Stimulated activated CD4-positive, alpha-beta T cell treated with anti-CD3 and anti-CD28 coated beads, Interleukin-4, amount 100 ng/mL, for 24 hours (primary cell): ENCODE data around the gene SMC6.

Source experiments
- DNase-seq: peaks from one replicate; pipeline ENCODE4 v3.0.0-alpha.2; 2020

Gene SMC6

DNA sequence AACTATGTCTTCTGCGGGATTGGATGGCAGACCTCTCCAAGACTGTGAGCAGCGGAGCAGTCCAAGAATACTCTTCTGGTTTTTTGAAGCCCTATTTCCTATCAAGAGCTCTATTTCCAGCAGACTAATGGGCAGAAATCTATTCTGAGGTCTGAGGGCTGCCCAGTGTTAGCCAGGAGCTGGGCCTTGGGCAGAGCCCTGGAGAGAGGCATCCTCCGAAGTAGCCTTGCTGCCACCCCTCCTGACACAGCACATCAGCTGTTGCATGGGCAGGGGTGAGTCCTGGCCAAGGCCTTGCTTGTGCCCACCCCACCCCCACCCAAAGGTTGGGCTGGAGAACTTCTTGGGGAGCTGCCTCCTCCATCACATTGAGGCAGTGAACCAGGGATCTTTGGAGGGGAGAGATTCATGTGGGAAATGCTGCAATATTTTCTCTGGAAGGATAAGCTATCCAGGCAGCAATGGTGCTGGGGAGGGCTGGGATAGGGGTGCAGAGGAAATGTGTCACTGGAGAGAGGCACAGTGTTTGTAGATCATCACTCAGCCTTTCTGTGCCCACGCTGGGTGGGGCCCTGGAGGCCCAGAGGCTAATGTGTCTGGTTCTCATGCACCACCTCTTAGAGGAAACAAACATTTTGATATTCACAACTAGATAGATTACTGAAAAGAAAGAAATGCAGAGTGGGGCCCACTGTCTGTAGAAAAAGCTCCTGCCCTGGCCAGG, 108.5 kb downstream of the SMC6 start:
- DNase-seq, result no peak

DNA sequence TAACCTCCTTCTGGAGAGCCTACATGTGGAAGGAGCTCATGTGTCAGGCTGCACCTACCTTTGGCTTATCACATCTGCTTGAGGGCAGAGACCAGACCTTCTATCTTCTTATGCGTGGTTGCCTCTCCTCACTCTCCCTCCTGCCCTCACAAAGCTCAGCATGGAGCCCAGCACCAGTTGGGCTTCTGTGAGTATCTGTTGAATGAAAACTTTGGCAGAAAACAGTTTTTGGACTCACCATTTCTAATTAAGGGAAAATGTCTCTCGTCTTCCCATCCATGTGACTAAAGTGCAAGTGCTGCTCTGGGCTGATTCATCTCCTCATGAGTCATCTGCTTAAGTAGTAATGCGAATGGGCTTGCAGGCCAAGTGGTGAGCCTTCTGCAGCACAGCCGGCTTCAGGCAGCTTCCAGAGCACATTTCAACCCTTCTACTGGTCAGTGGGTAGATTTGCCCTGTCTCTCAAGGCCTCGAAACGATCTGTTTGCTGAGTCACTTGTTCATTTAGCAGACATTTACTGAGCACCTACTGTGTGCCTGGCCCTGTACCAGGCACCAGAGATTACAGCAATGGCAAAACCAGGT, 110.5 kb downstream of the SMC6 start:
- no peak for DNase-seq

DNA sequence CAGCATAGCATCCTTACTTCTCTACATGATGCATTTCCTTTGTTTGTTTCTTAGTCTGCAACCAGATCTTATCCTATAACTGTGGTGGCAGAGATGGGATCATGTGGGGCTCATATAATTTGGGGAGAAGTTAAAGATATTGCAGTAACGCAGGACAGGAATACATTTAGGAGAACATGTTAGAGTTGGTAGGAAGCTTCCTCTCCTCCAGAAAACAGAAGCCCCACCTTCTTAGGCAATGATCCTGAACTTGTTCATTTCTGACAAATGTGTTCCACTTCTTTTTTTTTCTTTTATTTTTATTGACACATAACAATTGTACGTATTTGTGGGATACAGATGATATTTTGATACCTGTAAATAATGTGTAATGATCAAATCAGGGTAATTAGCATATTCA, 113.2 kb downstream of the SMC6 start:
- no peak for DNase-seq

DNA sequence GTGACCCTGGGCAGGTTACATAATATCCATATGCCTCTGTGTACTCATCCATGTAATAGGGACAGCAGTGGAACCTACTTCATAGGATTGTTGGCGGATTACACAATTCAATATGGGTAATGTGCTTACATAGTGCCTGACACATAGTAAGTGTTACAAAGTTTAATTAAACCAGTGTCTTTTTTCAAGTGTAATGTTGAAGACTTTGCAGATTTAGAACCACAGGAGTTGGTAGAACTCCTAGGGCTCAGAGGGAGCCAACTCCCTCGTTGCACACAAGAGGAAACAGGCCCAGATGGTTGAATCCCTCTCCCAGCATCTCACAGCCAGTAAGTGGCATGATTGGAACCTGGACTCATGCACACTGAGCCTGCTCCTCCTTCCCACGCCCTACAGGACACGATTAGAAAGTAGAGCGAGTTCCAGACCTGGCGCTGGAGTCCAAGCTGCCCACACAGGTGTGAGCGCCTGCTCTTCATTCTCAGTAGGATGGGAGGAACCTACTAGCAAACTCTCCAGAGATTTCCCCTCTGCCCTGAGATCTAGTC, 115.3 kb downstream of the SMC6 start:
- DNase-seq, result no peak

DNA sequence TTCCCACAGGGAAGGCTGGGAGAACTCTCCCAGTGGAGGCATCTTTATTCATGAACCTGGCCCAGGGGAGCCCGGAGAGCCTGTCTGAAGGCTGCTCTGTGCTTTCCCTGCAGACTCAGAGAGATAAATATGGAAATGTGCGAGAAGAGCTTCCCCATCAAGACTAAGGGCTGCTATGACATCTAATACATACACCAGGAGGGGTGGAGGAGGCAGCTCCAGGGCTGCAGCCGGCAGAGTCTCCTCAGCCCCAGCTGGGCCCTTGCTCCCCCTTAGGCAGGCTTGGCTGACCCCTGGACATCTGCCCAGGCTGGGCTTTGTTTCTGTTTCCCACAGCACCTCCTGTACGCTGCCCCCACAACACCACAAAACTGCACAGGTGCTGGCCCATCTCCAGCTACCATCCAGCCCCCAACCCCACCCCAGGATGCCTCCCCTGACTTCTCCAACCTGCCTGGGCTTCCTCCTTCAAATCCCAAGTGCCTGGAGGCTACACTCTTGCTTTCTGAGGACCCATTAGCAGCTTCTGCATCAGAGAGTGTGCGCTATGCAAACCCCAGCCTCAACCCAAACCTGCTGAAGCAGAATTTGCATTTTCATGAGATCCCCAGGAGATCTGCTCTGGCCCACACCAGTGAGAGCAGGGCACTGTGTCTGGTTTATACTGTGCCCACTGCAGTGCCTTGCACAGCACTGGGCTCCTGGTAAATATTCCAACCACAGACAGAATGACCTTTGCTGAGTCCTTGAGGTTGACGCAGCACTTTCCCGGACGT, 116.3 kb downstream of the SMC6 start:
- DNase-seq, result no peak

DNA sequence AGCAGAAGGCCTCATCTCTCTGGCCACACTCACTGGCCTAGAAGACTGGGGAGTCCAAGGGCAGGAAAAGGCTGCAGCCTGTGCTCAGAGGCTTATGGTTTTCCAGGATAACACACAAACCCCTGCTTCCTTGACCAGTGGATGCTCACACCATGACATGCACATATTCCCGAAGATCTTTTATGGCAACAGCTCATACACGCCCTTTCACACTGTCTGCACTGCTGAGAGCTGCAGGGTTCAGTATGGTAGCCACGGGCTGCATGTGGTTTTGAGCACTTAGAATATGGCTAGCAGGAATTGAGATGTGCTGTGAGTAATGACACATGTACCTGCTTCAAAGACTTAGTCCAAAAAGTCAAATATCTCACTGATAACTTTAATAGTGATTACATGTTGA, 117.4 kb downstream of the SMC6 start:
- no peak for DNase-seq

DNA sequence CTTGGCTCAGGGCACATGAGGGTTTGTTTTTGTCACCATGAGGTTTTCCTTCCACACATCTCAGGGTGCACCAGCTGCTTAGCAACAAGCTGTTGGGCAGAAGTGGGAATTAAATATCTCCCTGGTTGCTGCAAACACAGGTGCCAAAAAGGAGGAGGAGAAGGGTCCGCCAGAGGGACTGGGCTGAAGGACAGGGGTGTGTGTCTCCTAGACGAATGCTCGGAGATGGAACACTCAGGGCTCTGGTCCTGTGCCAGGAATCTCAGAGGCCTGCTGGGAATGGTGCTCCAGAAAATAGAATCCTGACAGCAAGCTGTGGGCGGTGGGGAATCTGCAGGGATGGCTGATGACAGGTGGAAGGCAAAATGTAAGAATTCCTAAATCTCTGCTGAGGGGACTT, 118.6 kb downstream of the SMC6 start:
- DNase-seq, result no peak

DNA sequence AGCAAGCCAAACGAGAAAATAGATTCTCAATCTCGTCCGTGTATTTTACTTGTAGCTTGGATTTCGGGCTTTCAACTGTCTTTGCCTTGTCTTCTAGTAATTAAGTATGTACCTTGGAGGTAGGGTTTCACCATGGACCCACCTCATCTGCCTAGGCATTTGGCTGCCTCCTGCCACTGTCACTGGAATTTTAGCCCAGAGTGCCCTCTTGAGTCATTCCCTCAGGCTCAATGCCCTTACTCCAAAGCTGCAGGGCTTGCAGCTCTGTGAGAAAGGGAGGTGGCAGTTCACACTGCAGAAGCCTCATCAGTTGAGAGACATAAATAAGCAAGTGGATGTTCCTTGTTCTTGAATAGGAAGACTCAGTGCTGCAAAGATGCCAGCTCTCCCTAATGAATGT, 123.5 kb downstream of the SMC6 start:
- no peak for DNase-seq

DNA sequence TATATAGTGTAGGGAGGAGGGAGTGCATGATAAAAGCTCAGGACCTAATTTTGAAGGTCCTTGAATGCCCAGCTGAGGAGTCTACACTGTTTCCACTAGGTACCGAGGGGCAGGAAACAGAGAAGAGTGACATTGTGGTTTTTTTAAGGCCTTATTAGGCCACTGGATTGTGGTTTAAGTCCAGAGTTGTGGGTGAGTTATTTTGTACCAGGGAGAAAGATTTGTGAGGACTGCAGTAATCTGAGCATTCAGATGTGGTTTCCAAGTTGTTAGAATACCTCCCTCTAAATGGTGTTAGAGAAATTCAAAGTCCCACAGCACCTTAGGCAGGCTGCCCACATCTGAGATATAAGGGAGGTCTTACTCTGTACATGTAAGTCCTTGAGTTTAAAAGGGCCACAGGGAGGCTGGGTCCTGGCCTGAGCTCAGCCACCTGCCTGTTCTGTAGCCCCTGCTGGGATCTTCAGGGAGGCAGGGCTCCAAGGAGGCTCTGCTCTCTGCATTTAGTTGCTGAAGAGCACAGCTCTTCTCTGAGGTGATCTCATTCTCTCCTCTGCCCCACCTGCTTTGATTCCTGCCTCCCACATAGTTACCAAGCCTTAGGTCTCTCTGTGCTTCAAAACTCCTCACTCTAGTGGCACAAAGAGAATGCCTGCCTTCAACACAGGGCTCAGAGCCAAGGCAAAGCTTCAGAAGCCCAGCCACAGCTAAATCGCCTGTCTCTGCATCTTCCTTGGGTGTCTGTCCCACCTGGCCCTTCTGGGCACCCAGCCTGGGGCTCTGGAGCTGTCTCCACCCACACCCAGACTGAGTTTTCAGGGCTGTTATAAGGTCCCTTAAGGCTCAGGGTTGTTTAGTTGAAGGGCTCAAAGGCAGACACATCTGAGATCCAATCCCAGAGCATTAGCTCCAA, 125.0 kb downstream of the SMC6 start:
- DNase-seq, result no peak

DNA sequence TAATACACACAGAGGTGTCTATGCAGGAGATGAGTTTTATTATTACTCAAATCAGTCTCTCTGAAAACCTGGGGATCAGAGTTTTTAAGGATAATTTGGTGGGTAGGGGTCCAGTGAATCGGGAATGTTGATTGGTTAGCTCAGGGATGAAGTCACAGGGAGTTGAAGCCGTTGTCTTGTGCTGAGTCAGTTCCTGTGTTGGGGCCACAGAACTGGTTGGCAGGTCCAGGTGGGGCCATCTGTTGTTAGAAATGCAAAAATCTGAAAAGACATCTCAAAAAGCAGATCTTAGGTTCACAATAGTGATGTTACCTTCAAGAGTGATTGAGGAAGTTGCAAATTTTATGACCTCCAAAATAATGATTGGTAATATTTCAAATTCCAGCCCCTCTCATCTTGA, 126.2 kb downstream of the SMC6 start:
- no peak for DNase-seq

DNA sequence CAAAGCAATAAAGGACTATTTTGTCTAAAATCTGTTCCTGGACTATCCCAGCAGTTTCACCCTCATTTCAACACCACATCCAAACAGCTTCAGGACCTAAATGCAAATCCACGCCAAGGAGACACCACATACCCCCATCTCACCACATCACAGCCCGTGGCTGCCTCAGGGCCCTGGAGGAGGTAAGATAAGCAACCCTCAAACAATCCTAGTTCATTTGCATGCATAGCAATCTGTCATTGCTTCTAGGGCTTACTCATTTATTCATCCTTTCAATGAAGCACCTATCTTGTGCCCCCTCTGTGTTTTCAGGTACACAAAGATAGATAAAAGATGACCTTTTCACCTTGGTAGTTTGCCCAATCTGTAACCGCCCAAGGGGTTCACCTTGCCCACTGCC, 126.6 kb downstream of the SMC6 start:
- no peak for DNase-seq

DNA sequence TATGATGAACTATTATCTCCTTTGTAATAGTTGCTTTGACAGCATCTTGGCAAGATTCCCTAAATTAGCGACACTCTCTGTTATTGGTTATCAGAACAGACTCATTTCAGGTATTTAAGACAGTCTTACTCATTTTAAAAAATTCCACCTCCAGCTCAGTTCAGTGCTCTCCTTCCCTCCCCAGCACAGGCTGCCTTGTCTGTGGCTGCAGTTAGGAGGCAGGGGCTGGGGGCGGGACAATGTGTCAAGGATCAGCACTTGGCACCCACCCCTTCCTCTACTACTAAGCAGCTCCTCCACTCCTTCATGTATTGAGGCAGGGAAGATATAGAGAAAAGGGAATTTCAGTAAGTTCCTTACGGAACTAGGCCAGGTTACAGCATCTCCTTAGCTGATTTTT, 128.2 kb downstream of the SMC6 start:
- DNase-seq, result no peak

DNA sequence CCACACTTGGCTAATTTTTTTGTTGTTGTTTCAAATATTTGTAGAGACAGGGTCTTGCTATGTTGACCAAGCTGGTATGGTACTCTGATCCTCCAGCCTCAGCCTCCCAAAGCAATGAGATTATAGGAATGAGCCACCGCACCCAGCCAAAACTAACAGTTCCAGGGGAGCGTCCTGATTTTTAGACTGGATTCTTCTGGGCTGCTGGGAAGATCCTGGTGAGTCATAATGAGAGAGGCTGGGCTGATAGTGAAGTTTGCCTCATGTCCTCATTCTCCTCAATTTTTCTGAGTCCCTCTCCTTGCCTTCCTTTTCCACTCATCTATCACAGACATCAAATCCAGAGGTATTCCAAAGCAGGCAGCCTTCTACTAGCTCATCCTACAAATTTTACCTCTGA, 131.8 kb downstream of the SMC6 start:
- DNase-seq, result no peak

DNA sequence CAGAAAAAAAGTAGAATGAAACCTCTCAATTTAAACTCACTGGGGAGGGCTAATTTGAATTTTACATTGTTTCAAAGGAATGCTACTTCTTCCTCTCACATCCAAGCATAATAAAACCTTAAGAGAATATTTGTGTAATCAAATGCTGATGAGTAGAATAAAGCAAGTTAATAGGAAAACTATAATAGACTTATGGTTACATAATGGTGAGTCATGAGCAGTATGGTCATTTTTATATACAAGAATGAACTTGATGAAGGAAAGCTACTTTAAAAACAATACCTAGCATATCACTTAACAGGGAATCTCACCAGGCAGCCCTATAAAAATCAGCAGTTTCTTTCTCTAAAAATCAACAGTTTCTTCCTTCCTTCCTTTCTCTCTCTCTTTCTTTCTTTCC, 132.8 kb downstream of the SMC6 start:
- DNase-seq, result no peak

DNA sequence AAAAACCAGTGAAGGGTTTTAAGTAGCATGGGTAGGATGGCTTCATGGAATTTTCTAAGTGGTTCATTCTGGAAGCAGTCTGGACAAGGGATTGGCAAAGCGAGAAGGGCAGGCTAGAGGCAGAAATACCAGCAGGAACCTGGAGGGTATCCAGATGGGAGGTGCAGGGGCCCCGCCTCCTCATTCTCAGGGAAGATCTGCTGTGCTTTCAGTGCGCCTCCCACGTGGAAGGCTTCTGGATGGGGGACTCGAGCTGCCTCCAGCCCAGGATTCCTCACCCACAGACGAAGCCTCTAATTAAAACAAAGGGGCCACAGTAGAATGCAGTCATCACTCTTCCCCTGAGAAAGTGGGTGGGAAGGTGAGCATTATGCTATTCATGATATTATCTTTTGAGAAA, 133.3 kb downstream of the SMC6 start:
- no peak for DNase-seq

DNA sequence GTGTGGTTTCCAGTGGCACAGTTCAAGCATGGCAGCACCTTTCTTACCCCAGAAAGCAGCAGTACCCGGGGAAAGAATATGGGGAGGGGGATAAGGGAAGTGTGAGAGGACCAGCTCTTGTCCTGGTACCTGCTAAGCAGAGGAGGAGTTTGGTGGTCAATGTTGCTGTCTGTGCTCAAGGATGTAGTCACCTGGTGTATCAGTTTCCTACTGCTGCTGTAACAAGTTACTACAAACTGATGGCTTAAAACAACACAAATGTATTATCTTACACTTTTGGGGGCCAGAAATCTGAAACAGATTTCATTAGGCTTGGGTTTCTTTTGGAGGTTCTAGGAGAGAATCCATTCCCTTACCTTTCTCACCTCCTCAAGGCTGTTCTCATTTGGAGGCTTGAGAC, 135.7 kb downstream of the SMC6 start:
- DNase-seq, result no peak

DNA sequence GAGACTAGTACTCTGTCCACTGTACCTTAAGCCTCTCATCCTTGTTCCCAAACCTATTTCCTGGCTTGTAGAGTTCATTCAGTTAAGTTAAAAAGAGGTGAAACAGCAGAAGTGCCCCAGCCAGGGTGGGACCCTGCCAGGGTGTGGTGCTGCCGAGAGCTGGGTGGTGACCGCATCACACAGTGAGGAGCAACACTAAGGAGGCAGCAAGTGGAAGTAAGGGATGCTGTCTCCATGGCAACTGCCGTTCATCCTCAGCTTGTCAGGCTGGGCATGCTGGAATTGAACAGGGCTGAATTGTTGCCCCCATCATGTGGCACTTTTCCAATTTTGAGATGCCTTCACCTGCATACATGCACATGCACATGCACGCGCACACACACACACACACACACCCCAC, 136.1 kb downstream of the SMC6 start:
- DNase-seq, result no peak

DNA sequence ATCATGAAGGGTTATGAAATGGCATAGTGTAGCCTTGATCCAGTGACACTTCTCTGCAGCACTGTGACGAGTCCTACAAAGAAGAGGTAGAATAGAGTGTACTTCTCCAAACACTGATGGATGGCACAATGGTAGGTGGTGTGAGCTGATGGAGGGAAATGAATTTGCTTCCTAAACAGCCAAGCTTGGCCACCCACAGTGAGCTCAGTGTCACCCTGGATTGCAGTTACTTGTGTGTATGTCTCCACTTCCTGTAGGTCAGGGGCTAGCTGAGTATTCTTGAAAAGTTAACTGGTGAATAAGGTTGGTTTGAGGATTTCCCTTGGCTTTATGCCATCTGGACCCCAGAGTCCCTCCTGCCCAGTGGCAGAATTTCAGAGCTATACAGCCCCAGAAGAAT, 137.2 kb downstream of the SMC6 start:
- no peak for DNase-seq

DNA sequence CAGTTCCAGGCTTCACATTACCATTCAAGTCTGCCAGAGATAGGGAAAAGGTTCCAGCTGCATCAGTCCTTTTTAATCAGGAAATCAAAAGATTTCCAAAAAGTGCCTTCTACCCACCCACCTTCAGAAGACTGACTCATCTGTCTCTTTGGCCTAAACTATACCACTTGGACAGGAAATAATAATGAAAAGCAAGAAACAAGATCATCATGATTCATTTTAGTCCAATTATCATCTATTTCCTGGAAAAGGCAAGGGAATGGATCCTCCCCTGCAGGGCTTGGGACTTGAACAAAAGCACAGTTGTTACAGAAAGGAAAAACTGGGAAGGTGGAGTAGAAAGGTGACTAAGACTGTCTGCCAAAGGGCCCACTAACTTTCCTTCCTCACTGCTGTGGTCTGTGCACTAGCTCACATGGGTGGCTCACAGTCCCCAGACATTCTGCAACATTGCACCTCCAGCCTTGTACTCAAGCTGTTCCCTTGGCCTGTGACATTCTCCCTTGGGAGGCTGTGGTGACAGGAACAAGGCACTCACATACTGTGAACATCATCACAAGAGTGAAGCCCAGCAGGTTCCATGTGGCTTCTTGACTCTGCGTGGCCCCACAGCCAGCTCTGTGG, 137.8 kb downstream of the SMC6 start:
- no peak for DNase-seq

DNA sequence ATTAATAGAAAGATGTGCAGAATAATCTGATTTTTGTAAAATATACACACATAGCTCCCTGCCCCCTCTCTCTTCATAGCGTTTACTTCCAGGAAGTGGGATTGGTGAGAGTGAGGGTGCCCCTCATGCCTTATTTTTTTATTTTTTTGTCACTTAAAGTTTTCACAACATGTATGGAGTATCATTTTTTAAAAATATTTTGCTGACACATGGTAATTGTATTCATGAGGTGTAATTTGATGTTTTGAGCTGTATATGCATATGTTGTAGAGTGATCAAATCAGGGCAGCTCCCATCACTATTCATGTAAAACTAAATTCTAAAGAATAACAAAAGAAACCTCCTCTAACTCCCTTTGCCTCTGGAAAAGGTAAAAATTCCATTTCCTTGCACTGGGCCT, 138.5 kb downstream of the SMC6 start:
- DNase-seq, result no peak

DNA sequence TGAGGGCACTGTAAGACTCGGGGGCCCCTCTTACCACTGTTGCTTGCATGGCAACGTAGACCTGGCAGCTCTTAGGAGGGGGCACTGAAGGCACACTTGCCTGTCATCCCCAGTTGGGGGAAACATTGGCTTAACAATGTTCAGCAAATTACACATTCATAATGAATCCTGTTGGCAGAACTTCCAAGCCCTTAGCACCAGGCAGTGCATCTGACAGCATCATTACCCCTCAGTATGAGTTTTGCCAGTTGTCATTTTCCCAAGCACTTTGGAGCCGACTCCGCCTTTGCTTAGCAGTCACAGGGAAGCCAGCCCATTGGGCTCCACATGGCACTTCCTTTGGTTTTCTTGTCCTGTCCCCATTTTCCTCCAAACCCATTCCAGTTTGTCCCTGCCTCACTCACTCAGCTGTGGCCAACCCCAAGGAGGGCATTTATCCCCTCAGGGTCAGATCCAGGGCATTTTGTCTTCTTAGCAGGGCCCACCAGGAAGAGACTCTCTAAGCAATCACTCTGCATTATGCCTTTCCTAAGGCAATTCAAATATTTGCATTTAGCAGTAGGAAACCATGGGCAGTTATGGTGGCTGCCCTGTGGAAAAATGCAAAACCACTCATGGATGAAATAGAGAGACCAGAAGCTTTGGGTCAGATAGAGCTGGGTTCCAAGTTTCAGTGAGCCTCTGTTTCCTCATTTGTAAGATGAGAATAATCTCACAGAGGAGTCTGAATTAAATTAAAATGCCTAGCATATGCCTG, 139.3 kb downstream of the SMC6 start:
- no peak for DNase-seq
